A549 (cell line): ENCODE results near the gene MAML3. TPM values are rescaled to one million over a fixed set of nuclear protein-coding genes. Genes with fewer than 3 reads are reported as not detected.

Source experiments
- ATAC-seq, 2 experiments: fragments of 200-7000 bp in 1 of 2; fragments of >200 bp in 1 of 2; cut with Nextera tagmentation in 1 of 2; cut with Tn5 transposase in 1 of 2; 3 replicates each; pipeline versions ENCODE4 v1.8.0 to v1.9.1; 2018 to 2020; ENCODE audit warnings: mild to moderate bottlenecking in 1 of 2, moderate library complexity in 1 of 2
- CTCF ChIA-PET: fragments of 300-600 bp; sonication (Branson Sonifier 250); formaldehyde crosslinking; extraction: SDS; loops from one replicate; lab custom pipeline; 2021; ENCODE audit warnings: antibody characterized with exemption, inconsistent platforms; lab: Yijun Ruan, JAX
- POLR2A ChIA-PET: fragments of 350-600 bp; formaldehyde crosslinking; extraction: SDS; loops from one replicate; lab custom pipeline; 2021; ENCODE audit warnings: antibody characterized with exemption, inconsistent platforms; lab: Yijun Ruan, JAX
- DNase-seq, 2 experiments: peaks; one replicate each; pipeline versions ENCODE4 v3.0.0 to v3.0.0-alpha.2; 2011 to 2016; ENCODE audit warnings: low read depth in 1 of 2, low spot score in 1 of 2
- FAIRE-seq: peaks from 2 replicates; lab custom pipeline; 2011; peaks lifted over from hg19 to GRCh38; lab: Jason Lieb, UNC
- H3K27ac ChIP-seq, 2 experiments: fragments of >200 bp; sonication (Bioruptor Twin); formaldehyde crosslinking; 3 replicates each; pipeline ENCODE4 v1.5.1; 2016 to 2017
- H3K4me1 ChIP-seq: fragments of >200 bp; sonication (Bioruptor Twin); formaldehyde crosslinking; 3 replicates; pipeline ENCODE4 v1.6.1; 2016
- H3K4me2 ChIP-seq: fragments of >200 bp; sonication (Bioruptor Twin); formaldehyde crosslinking; 3 replicates; pipeline ENCODE4 v1.6.1; 2016
- H3K4me3 ChIP-seq: fragments of >200 bp; sonication (Bioruptor Twin); formaldehyde crosslinking; 3 replicates; pipeline ENCODE4 v1.5.1; 2016
- H3K9me3 ChIP-seq: fragments of >200 bp; sonication (Bioruptor Twin); formaldehyde crosslinking; 3 replicates; pipeline ENCODE4 v1.6.1; 2016
- BHLHE40 ChIP-seq: IDR thresholded peaks from 2 replicates; pipeline ENCODE4 v1.6.1; 2012; ENCODE audit warnings: low read depth, low read length, inconsistent platforms
- CBX8 ChIP-seq: fragments of 200-600 bp; sonication (generic); IDR thresholded peaks from 2 replicates; pipeline ENCODE4 v1.6.1; 2016
- CHD4 ChIP-seq: fragments of 200-600 bp; sonication (generic); IDR thresholded peaks from 2 replicates; pipeline ENCODE4 v1.6.1; 2016; ENCODE audit warnings: antibody characterized with exemption, mild to moderate bottlenecking, borderline replicate concordance
- EHMT2 ChIP-seq: fragments of 200-600 bp; sonication (generic); IDR thresholded peaks from 2 replicates; pipeline ENCODE4 v1.6.1; 2016; ENCODE audit warnings: antibody characterized with exemption, low read depth, mild to moderate bottlenecking, moderate library complexity
- FOSL2 ChIP-seq, 2 experiments: fragments of 450-650 bp in 1 of 2; fragments of >200 bp in 1 of 2; sonication (Bioruptor Twin) in 1 of 2; formaldehyde crosslinking; IDR thresholded peaks; 2 replicates each; pipeline versions ENCODE4 v1.5.0 to v1.6.1; 2016 to 2020; ENCODE audit warnings: mild to moderate bottlenecking in 1 of 2, moderate library complexity in 1 of 2
- FOXS1 ChIP-seq: fragments of 250-450 bp; sonication (Bioruptor Pico); IDR thresholded peaks from 2 replicates; pipeline ENCODE4 v1.5.0; 2020; ENCODE audit warnings: mild to moderate bottlenecking, moderate library complexity
- HOXB13 ChIP-seq: fragments of 250-450 bp; sonication (Bioruptor Pico); IDR thresholded peaks from 2 replicates; pipeline ENCODE4 v1.5.0; 2020; ENCODE audit warnings: low read depth, mild to moderate bottlenecking, moderate library complexity
- HOXB5 ChIP-seq: fragments of 250-450 bp; sonication (Bioruptor Pico); IDR thresholded peaks from 2 replicates; pipeline ENCODE4 v1.5.0; 2020; ENCODE audit warnings: mild to moderate bottlenecking, moderate library complexity
- JUN ChIP-seq, 2 experiments: fragments of >200 bp; sonication (Bioruptor Twin); formaldehyde crosslinking; IDR thresholded peaks; 2 replicates in 1 of 2; 3 replicates in 1 of 2; pipeline ENCODE4 v1.6.1; 2016 to 2017
- KDM1A ChIP-seq: fragments of 200-600 bp; sonication (generic); IDR thresholded peaks from 2 replicates; pipeline ENCODE4 v1.6.1; 2016; ENCODE audit warnings: low read depth, mild to moderate bottlenecking
- KDM5A ChIP-seq: fragments of 200-600 bp; sonication (generic); IDR thresholded peaks from 2 replicates; pipeline ENCODE4 v1.6.1; 2016; ENCODE audit warnings: antibody characterized with exemption, mild to moderate bottlenecking
- MAZ ChIP-seq: fragments of 150-350 bp; IDR thresholded peaks from 2 replicates; pipeline ENCODE4 v1.6.1; 2014; ENCODE audit warnings: antibody characterized with exemption, low read depth, low read length, borderline replicate concordance
- MYC ChIP-seq: IDR thresholded peaks from 2 replicates; pipeline ENCODE4 v1.6.1; 2012; ENCODE audit warnings: mild to moderate bottlenecking, inconsistent platforms, low read length, improper control_type of control experiment, borderline replicate concordance
- NFE2L2 ChIP-seq: fragments of 150-350 bp; conservative IDR thresholded peaks from 2 replicates; pipeline ENCODE4 v1.6.1; 2014; ENCODE audit warnings: low read length
- PHF8 ChIP-seq: fragments of 200-600 bp; sonication (generic); IDR thresholded peaks from 2 replicates; pipeline ENCODE4 v1.6.1; 2016; ENCODE audit warnings: low read depth, mild to moderate bottlenecking, antibody characterized with exemption, moderate library complexity, borderline replicate concordance
- POLR2AphosphoS2 ChIP-seq: conservative IDR thresholded peaks from 2 replicates; pipeline ENCODE4 v1.6.1; 2012; ENCODE audit warnings: low read length, improper control_type of control experiment, inconsistent platforms
- RFX5 ChIP-seq: fragments of 450-650 bp; IDR thresholded peaks from 2 replicates; pipeline ENCODE4 v1.7.1; 2014; ENCODE audit warnings: antibody characterized with exemption, mild to moderate bottlenecking, moderate library complexity
- TFCP2L1 ChIP-seq: fragments of 250-450 bp; sonication (Bioruptor Pico); IDR thresholded peaks from 2 replicates; pipeline ENCODE4 v1.5.0; 2021; ENCODE audit warnings: mild to moderate bottlenecking
- ZNF302 ChIP-seq: fragments of 250-450 bp; sonication (Bioruptor Pico); IDR thresholded peaks from 2 replicates; pipeline ENCODE4 v1.9.0; 2021; ENCODE audit warnings: inconsistent platforms, mild to moderate bottlenecking, moderate library complexity
- WGBS: methylation state at CpG from one replicate; pipeline ENCODE4 v1.1.6; 2017; ENCODE audit errors: missing lambda C conversion rate; 5-methylcytosine and 5-hydroxymethylcytosine counted together
- polyA plus RNA-seq, 4 experiments: library from polyadenylated mRNA; depleted of rRNA in 3 of 4; stranded (reverse); fragments of >200 nt; fragmentation: RNase III in 1 of 4; extraction: RNeasy Plus Mini Kit Qiagen cat#74134 plus additional on column Dnase treatment in 1 of 4; gene quantifications; 2 replicates in 3 of 4; 3 replicates in 1 of 4; pipeline ENCODE4 v1.2.3, GENCODE V29; 2011 to 2017
- TF ChIP-seq, protein P1 (sequence below): IDR thresholded peaks from 2 replicates; pipeline ENCODE4 v1.6.1; 2012
- TF ChIP-seq, protein P2 (sequence below): IDR thresholded peaks from 2 replicates; pipeline ENCODE4 v1.6.1; 2012; ENCODE audit warnings: low read depth, borderline replicate concordance
- TF ChIP-seq, protein P3 (sequence below): fragments of 200-600 bp; sonication (generic); IDR thresholded peaks from 2 replicates; pipeline ENCODE4 v1.6.1; 2016; ENCODE audit warnings: antibody characterized with exemption, mild to moderate bottlenecking, moderate library complexity
- TF ChIP-seq, protein P4 (sequence below): fragments of >200 bp; sonication (Bioruptor Twin); formaldehyde crosslinking; IDR thresholded peaks from 2 replicates; pipeline ENCODE4 v1.6.1; 2016
- TF ChIP-seq, protein P5 (sequence below): fragments of 450-650 bp; IDR thresholded peaks from 2 replicates; pipeline ENCODE4 v1.6.1; 2014; ENCODE audit warnings: antibody characterized with exemption

Gene MAML3
- polyA plus RNA-seq, 2 of the 4 experiments (the other 2 are of a cell fraction) = 9.0 to 22.2 TPM

DNA sequence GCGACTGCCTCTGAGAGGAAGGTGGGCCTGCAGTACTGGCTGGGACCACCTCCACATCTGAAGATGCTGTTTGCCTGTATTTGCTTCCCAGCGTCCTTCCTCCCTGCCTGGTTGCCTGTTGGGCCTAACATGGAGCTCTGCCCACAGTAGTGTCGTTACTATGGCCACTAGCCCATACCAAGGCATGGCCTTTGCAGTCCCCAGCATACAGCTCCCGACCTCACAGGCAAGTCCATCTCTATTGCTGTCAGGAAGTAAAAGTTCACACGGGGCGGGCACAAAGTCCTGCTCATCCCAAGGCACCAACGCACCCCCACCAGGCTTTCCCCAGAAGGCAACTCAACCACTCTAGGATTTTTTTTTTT, 71.6 kb downstream of the MAML3 start:
- Histone ChIP-seq H3K27ac (peak overlapping the region; percentile 97 to 99), H3K4me3 (no peak overlapping the region), H3K4me2 (peak overlapping the region; percentile 50; the same call in 1 of the 3 replicates), H3K4me1 (peaks cover 92% of the 10 kb centered on the region), H3K9me3 (no peaks in the 10 kb centered on the region)
- no peak for ATAC-seq
- DNase-seq = no peak
- TF ChIP-seq FOSL2 (IDR thresholded peaks at IDR 0.05) (no peak), FOSL2 (CRISPR knock-in tag; IDR thresholded peaks at IDR 0.05) (no peak), MAZ (no peak), RFX5 (no peak), CHD4 (no peak), TFCP2L1 (CRISPR knock-in tag) (no peak), MYC (no peak), CBX8 (no peak), PHF8 (no peak), BHLHE40 (no peak), HOXB5 (no peak), NFE2L2 (no peak), FOXS1 (CRISPR knock-in tag) (no peak), POLR2AphosphoS2 (no peak), EHMT2 (no peak)
- TF ChIP-seq, protein P1, sequence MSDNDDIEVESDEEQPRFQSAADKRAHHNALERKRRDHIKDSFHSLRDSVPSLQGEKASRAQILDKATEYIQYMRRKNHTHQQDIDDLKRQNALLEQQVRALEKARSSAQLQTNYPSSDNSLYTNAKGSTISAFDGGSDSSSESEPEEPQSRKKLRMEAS = no peak
- TF ChIP-seq, protein P2, sequence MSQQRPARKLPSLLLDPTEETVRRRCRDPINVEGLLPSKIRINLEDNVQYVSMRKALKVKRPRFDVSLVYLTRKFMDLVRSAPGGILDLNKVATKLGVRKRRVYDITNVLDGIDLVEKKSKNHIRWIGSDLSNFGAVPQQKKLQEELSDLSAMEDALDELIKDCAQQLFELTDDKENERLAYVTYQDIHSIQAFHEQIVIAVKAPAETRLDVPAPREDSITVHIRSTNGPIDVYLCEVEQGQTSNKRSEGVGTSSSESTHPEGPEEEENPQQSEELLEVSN = no peak
- TF ChIP-seq, protein P3, sequence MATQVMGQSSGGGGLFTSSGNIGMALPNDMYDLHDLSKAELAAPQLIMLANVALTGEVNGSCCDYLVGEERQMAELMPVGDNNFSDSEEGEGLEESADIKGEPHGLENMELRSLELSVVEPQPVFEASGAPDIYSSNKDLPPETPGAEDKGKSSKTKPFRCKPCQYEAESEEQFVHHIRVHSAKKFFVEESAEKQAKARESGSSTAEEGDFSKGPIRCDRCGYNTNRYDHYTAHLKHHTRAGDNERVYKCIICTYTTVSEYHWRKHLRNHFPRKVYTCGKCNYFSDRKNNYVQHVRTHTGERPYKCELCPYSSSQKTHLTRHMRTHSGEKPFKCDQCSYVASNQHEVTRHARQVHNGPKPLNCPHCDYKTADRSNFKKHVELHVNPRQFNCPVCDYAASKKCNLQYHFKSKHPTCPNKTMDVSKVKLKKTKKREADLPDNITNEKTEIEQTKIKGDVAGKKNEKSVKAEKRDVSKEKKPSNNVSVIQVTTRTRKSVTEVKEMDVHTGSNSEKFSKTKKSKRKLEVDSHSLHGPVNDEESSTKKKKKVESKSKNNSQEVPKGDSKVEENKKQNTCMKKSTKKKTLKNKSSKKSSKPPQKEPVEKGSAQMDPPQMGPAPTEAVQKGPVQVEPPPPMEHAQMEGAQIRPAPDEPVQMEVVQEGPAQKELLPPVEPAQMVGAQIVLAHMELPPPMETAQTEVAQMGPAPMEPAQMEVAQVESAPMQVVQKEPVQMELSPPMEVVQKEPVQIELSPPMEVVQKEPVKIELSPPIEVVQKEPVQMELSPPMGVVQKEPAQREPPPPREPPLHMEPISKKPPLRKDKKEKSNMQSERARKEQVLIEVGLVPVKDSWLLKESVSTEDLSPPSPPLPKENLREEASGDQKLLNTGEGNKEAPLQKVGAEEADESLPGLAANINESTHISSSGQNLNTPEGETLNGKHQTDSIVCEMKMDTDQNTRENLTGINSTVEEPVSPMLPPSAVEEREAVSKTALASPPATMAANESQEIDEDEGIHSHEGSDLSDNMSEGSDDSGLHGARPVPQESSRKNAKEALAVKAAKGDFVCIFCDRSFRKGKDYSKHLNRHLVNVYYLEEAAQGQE = no peak
- TF ChIP-seq, protein P4, sequence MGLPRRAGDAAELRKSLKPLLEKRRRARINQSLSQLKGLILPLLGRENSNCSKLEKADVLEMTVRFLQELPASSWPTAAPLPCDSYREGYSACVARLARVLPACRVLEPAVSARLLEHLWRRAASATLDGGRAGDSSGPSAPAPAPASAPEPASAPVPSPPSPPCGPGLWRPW = no peak
- TF ChIP-seq, protein P5, sequence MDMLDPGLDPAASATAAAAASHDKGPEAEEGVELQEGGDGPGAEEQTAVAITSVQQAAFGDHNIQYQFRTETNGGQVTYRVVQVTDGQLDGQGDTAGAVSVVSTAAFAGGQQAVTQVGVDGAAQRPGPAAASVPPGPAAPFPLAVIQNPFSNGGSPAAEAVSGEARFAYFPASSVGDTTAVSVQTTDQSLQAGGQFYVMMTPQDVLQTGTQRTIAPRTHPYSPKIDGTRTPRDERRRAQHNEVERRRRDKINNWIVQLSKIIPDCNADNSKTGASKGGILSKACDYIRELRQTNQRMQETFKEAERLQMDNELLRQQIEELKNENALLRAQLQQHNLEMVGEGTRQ = no peak
- POLR2A ChIA-PET = no interaction called here
- no peak for FAIRE-seq
- CTCF ChIA-PET = interaction anchor here (0.9 to 1.3 kb wide), 2 partner anchors 33 to 45 kb away, joined by 3 read pairs; no protein-coding TSS in a partner anchor
- 64% methylated on average over 7 of the region's 7 CpGs for WGBS

DNA sequence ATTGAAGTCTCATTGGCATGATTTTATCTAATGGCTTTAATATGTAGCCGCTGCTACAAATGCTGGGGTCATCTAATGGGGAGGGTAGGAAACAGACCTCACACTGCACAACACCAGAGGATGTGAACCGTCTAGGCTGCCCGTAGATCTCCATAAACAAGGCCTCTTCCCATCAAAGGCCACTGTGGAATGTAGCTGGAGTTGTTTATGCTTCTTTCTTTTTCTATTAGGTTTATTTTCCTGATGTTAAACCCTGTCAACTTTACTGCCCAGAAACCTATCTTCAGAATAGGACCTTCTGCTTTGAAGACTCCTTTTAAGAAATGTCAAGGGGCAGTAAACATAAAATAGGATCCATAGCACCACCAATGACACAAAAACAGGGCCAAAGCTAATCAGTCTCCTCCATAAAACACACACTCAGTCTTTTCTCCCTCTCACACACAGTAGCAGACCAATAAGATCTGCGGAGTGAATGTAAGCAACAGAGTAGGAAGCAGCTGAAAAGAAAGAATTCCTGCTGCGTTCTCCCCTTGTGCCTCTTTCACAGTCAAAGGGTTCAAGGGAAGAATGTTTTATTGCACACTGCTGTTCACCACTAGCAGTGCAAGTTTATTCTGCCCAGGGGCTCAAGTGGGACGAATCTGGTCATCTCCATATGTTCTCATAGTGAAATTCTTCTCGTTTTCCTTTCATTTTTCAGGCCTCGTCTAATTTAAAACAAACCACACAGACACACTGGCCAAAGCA, 72.2 kb downstream of the MAML3 start:
- ChIA-PET CTCF (interaction anchor here (0.9 to 1.3 kb wide), 2 partner anchors 32 to 44 kb away, joined by 3 read pairs; no protein-coding TSS in a partner anchor), POLR2A (no interaction called here)
- Histone ChIP-seq H3K4me2 (peak overlapping the region; percentile 50), H3K4me1 (peaks cover 87% of the 10 kb centered on the region), H3K4me3 (no peak overlapping the region), H3K9me3 (no peaks in the 10 kb centered on the region), H3K27ac (peak overlapping the region; percentile 97 to 99)
- FAIRE-seq = no peak
- ATAC-seq = no peak
- 79% methylated on average over 8 of the region's 8 CpGs for WGBS
- DNase-seq = no peak
- TF ChIP-seq, protein P4 = no peak
- TF ChIP-seq ZNF302 (CRISPR knock-in tag) (no peak), MAZ (no peak), KDM1A (no peak), HOXB13 (no peak), HOXB5 (no peak), KDM5A (no peak), FOXS1 (CRISPR knock-in tag) (no peak), POLR2AphosphoS2 (no peak), JUN (IDR thresholded peaks at IDR 0.05) (no peak)
